ENCODE measurements around the gene PREP. TPM values are rescaled to one million over a fixed set of nuclear protein-coding genes. Genes with fewer than 3 reads are reported as not detected.

The PREP gene
- total RNA-seq, 2 donors from 2014 or later, result 99.9 to 113 TPM

- no peaks in the 10 kb centered on the region for H3K4me1 ChIP-seq
- H3K27me3 ChIP-seq, result no peaks in the 10 kb centered on the region
- no peak overlapping the region for H3K9ac ChIP-seq (ENCODE audit: low read depth in 2 of 2, low read length in 2 of 2)
- intact Hi-C loops (cut with DNase I), result loop anchor here (5.0 kb wide), 1 partner anchor 88 kb away; no protein-coding TSS in a partner anchor
- no peak for DNase-seq
- H3K4me3 ChIP-seq, result no peak overlapping the region
- H3K9me3 ChIP-seq, result no peaks in the 10 kb centered on the region
- TF ChIP-seq CTCF (IDR thresholded peaks at IDR 0.05), result no peak
- no peak overlapping the region for H3K27ac ChIP-seq
- no peaks in the 10 kb centered on the region for H3K36me3 ChIP-seq
Observed at GRCh38 chr6:105319331-105319730, 83.6 kb downstream of the PREP start.

GRCh38 chr6:105318660-105319059 is 84.2 kb downstream of the PREP start:
- TF ChIP-seq CTCF (IDR thresholded peaks at IDR 0.05), result no peak
- H3K9ac ChIP-seq (ENCODE audit: low read depth in 2 of 2, low read length in 2 of 2), result no peak overlapping the region
- no peaks in the 10 kb centered on the region for H3K4me1 ChIP-seq
- no peaks in the 10 kb centered on the region for H3K36me3 ChIP-seq
- no peak overlapping the region for H3K27ac ChIP-seq
- intact Hi-C loops (cut with DNase I), result loop anchor here (5.0 kb wide), 1 partner anchor 89 kb away; no protein-coding TSS in a partner anchor
- no peaks in the 10 kb centered on the region for H3K9me3 ChIP-seq
- no peaks in the 10 kb centered on the region for H3K27me3 ChIP-seq
- no peak overlapping the region for H3K4me3 ChIP-seq
- DNase-seq, result no peak

GRCh38 chr6:105317607-105318533 is 85.0 kb downstream of the PREP start:
- no peaks in the 10 kb centered on the region for H3K9me3 ChIP-seq
- intact Hi-C loops (cut with DNase I), result loop anchor here (5.0 kb wide), 1 partner anchor 89 kb away; no protein-coding TSS in a partner anchor
- H3K36me3 ChIP-seq, result no peaks in the 10 kb centered on the region
- H3K27ac ChIP-seq, result no peak overlapping the region
- DNase-seq, result no peak
- TF ChIP-seq CTCF (IDR thresholded peaks at IDR 0.05), result peak; percentile 17
- no peak overlapping the region for H3K4me3 ChIP-seq
- no peaks in the 10 kb centered on the region for H3K27me3 ChIP-seq
- no peak overlapping the region for H3K9ac ChIP-seq (ENCODE audit: low read depth in 2 of 2, low read length in 2 of 2)
- no peaks in the 10 kb centered on the region for H3K4me1 ChIP-seq

- no peak for TF ChIP-seq CTCF (IDR thresholded peaks at IDR 0.05)
- no peaks in the 10 kb centered on the region for H3K9me3 ChIP-seq
- no peak for DNase-seq
- H3K36me3 ChIP-seq, result no peaks in the 10 kb centered on the region
- H3K27me3 ChIP-seq, result no peaks in the 10 kb centered on the region
- H3K4me3 ChIP-seq, result no peak overlapping the region
- intact Hi-C loops (cut with DNase I), result no loop called here
- no peak overlapping the region for H3K9ac ChIP-seq (ENCODE audit: low read depth in 2 of 2, low read length in 2 of 2)
- H3K27ac ChIP-seq, result no peak overlapping the region
- H3K4me1 ChIP-seq, result no peaks in the 10 kb centered on the region
Observed at GRCh38 chr6:105313211-105313610, 89.7 kb downstream of the PREP start.

GRCh38 chr6:105310947-105311346 is 91.9 kb downstream of the PREP start:
- Histone ChIP-seq H3K27ac (peak overlapping the region; percentile 48), H3K9me3 (no peaks in the 10 kb centered on the region), H3K9ac (ENCODE audit: low read depth in 2 of 2, low read length in 2 of 2) (no peak overlapping the region), H3K36me3 (no peaks in the 10 kb centered on the region), H3K4me3 (no peak overlapping the region), H3K27me3 (no peaks in the 10 kb centered on the region), H3K4me1 (no peaks in the 10 kb centered on the region)
- no peak for DNase-seq
- intact Hi-C loops (cut with DNase I), result no loop called here
- no peak for TF ChIP-seq CTCF (IDR thresholded peaks at IDR 0.05)

Measured in colonic mucosa (tissue), 4 donors.